Gastrocnemius medialis (tissue), 4 donors: ENCODE results near the gene DDX31.

Experiments used
- CTCF ChIP-seq, 5 experiments: fragments of 450-650 bp in 3 of 5; fragments of 200-600 bp in 2 of 5; sonication (generic) in 2 of 5; IDR thresholded peaks in 4 of 5; conservative IDR thresholded peaks in 1 of 5; 1 replicate in 4 of 5; 2 replicates in 1 of 5; pipeline ENCODE4 v1.5.1; 2016 to 2019; ENCODE audit warnings: antibody characterized with exemption in 5 of 5, mild to moderate bottlenecking in 3 of 5, moderate library complexity in 3 of 5
- POLR2A ChIP-seq, 2 donors: fragments of 450-650 bp; IDR thresholded peaks; one replicate each; pipeline ENCODE4 v1.6.1; 2017; ENCODE audit warnings: antibody characterized with exemption in 2 of 2, mild to moderate bottlenecking in 2 of 2, moderate library complexity in 2 of 2

- TF ChIP-seq CTCF (IDR thresholded peaks at IDR 0.05 in 4 of 5, conservative IDR thresholded peaks at IDR 0.05 in 1 of 5) (no peak), POLR2A (IDR thresholded peaks at IDR 0.05) (no peak)
Measured at GRCh38 chr9:132702254-132702653, 32.5 kb upstream of the DDX31 start.
